Fibroblast of upper back skin (primary cell): ENCODE measurements around the gene CELF4.

Source experiments
- DNase-seq: peaks from one replicate; pipeline ENCODE4 v3.0.0-alpha.2; 2013

CELF4 gene

GRCh38 chr18:37307181-37307580, 258.4 kb downstream of the CELF4 start:
- no peak for DNase-seq

- DNase-seq, result no peak
These were observed 259.2 kb downstream of the CELF4 start for GRCh38 chr18:37306432-37306831.

DNA sequence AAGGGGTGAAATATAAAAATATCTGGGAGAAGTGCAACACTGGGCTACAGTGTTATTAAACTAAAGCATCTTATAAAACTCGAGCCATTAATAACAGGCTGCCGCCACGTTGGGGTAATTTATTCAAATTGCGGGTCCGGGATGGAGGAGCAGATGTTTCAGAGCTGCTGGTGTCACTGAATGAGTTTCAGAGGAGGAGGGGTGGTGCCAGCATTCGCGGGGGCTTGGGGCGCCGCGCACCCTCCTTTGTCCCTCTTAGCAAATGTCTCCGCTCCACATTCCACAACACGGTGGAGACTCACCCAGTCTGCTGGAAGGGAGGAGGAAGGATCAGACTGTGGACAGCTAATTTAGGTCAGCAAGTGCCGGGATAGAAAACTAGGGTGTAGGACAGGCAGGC, 260.5 kb downstream of the CELF4 start:
- no peak for DNase-seq

- no peak for DNase-seq
These were observed 261.5 kb downstream of the CELF4 start for GRCh38 chr18:37304012-37304680.

DNA sequence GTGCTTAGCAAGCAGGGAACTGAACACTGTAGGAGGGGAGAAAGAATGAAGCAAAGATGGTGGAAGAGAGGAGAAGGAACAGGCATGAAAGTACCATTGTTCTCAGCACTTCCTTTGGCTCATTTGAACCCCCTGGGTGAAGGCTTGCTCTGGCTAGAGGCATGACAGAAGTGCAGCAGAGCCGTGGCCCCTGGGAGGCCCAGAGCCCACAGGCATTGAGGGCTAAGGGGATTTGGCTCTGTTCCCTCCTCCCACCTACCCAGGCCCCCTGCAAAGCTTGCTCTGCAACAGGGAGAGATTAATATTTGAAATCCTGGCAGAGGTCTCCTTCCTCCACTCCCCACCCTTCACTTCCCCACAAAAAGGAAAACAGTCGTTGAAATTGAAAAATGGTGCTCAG, 262.6 kb downstream of the CELF4 start:
- no peak for DNase-seq

DNA sequence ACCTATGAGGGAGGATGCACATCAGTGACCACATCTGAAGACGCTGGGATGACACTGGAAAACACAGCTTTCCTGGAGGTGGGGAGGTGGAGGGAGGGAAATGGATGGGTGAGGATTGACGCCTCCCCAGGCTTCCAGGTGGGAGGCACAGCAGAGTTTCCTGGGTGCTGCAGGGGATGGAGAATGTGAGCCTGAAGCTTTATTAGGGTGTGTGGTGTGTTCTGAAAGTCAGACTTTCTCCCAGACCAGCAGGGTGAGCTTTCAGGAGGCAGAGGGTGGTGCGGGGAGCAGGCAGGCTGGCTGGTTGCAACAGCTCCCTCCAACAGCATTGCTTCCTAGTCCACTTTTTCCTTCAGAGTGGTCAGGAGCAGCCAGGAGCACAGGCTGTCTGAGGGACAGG, 263.1 kb downstream of the CELF4 start:
- DNase-seq, result no peak

GRCh38 chr18:37299471-37300304, 265.9 kb downstream of the CELF4 start:
- DNase-seq, result peak; percentile 97

GRCh38 chr18:37298816-37299215, 266.8 kb downstream of the CELF4 start:
- DNase-seq, result no peak

DNA sequence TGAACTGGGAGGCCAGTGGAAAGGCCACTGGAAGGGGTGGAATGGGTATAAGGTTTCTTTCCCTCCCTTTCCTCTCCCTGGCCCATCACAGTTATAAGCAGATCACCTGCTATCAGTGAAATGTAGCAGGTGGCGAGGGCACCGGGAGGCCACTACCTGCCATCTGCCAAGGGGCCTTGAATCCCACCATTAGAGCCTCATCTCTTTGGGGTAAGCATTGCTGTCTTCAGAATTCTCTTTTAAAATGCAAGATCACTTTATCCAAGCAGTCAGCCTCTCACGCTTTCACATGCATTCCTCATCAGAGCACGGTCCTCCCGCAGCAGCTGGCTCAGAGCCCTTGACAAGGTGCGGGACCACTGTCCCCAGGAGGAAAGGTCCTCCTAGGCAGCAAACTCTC, 268.5 kb downstream of the CELF4 start:
- no peak for DNase-seq

- DNase-seq, result peak; percentile 17
These were observed 270.6 kb downstream of the CELF4 start for GRCh38 chr18:37294951-37295350.

GRCh38 chr18:37293359-37293758, 272.2 kb downstream of the CELF4 start:
- no peak for DNase-seq

- no peak for DNase-seq
These were observed 276.2 kb downstream of the CELF4 start for GRCh38 chr18:37289423-37289822.

DNA sequence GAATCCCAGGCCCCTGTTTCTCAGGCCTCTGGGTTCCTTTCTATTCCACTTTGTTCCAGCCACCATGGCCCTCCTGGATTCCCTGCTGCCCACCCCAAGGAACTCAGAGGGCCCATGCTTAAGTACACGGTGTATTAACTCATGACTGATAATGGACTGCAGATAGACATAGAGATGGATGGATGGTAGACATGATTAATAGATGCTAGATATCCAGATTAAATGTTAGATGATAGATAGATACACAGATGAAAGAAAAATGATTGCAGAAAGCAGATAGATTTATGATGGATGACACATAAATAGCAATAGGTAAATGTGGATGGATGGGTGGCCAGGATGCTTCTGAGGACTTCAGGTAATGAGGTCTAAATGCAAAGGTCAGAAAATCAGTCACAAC, 278.0 kb downstream of the CELF4 start:
- DNase-seq, result no peak

DNA sequence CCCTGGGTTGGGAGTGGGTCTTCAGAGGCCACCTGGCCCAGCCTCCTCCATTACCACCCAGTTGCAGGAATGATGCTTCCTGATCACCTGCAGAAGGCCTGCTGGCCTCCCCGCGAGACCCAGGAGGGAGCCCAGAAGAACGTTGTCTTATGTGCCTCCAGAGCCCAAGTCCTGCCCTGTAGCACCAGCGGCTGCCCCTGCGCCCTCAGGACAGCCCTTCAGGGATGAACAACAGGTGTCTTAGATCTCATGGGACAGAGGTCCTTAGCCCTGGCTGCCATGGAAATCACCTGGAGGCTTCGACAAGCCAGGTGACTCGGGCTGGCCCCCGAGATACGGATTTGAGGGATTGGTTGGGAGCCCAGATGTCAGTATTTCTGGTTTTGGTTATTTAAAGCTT, 278.8 kb downstream of the CELF4 start:
- no peak for DNase-seq

DNA sequence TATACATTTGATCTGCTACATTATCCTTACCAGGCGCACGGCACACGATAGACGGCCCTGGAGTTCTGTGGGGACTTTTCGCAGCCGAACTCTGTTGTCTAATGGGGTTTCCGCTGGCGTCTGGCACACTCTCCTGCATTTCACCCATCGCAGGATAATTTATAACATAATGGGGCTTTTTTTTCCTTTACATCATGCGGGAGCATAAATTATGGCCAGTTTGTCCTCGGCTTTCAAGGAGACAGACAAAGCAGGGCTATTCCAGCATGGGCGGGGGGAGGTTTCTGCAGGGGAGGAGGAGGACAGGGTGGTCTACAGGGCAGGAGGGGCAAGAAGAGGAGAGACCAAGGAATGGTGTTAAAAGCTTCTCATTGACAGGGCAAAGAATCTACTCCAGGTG, 279.8 kb downstream of the CELF4 start:
- DNase-seq, result no peak

DNA sequence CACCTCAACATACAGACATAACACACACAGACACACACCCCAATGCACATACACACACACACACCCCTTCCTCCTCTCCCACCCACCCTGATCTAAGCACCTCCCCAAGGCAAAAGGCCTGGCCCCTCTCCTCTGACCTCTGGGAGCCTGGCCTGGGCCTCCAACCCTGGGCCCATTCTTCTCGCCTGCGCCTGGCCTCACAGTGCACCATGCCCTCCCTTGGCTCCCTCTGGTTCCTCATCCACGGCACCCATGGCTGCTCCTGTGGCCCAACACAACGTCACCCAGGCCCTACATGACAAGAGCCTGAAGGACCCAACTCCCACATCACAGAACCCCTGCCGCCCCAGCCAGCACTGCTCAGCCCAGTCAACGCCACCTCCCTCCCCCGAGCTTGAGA, 281.3 kb downstream of the CELF4 start:
- DNase-seq, result no peak

DNA sequence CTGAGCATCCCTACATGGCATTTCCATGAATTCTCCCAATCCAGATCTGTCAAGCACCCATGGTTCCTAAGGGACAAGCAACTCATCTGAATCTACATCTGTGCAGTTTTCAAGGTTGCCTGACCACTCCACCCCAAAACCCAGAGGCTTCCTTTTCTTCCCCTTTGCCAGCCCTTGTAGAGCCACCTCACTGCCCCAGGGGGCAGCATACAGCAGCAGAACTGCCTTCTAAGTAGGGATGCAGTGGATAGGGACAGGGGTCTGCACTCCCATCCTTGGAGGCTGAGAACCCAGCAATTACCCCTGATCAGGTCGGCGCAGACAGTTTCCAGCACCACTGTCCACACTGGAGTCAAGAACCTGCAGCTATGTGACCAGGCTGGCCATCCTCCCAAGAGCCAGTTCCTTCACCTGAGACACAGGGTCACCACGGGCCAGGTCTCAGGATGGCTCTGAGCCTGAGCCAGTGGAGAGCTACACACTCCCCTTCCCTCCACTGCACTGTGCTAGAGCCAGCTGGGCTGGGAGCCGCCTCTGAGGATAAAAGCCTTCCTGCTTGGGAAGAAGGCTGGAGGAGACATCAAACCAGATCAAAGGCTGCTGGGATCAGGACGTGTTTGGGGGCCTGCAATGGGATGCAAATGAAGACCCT, 283.1 kb downstream of the CELF4 start:
- no peak for DNase-seq

- DNase-seq, result no peak
These were observed 284.8 kb downstream of the CELF4 start for GRCh38 chr18:37280701-37281393.

- DNase-seq, result no peak
These were observed 287.8 kb downstream of the CELF4 start for GRCh38 chr18:37277804-37278203.

DNA sequence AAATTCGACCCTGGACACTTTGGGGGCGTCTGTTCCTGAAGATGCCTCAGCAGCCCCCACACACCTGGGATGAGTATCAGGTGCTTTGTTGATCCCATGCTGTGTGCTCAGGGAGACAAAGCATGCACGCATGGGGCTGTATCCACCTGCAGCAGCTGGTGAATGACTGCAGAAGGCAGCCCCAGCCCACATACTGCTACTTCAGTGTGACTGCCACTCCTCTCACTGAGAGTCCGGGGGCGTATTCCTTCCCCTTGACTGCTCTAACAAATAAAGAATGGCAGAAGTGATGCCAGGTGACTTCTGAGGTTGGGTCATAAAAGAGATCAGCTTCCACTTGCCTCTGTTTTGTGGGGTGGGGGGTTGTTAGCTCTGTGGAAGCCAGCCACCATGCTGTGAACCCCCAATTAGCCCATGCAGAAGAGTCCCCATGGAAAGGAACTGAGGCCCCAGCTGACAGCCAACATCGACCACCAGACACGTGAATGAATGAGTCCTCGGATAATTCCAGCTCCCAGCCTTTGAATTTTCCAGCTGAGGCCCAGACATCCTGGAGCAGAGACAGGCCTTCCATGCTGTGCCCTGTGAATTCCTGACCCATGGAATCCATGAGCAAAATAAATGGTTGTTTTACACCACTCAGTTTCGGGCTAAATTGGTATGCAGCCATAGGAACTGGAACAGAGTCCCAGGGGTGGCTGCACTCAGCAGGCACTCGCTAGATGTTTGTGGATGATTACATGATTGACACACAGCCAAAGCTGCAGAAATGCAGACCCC, 289.3 kb downstream of the CELF4 start:
- DNase-seq, result no peak

DNA sequence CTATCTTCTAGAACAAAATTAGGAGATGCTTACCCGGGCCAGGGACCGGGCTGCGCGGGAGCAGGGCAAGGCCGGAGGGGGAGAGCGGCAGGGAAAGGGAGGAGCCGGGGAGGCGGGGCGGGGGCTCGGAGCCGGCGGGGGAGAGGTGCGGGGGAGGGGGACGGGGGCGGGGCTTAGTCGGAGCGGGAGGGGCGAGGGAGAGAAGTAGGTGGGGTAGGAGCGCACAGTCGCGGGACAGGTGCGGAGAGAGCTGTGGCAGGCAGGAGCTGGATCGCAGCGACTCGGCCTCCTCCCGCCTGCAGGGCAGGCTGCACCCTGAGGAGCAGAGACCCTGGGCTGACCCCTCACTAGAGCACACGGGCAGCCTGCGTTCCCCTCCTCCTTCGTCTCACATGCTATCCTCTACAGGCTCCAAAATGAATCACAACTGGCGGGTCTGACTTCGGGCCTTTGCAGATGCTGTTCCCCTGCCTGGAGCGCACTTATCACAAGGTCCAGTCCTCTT, 290.3 kb downstream of the CELF4 start:
- no peak for DNase-seq
